Measurements from ENCODE around the gene SLC2A8.
A peak's percentile ranks its signal among the peaks of the same experiment; 100 is the strongest.

The SLC2A8 gene

GRCh38 chr9:127444283-127444920 lies 47.4 kb downstream of the SLC2A8 start:
- DNase-seq, result no peak

- no peak for DNase-seq
These were observed 48.2 kb downstream of the SLC2A8 start for GRCh38 chr9:127444921-127445850.

GRCh38 chr9:127445851-127446712 lies 49.1 kb downstream of the SLC2A8 start:
- no peak for DNase-seq

- DNase-seq, result no peak
These were observed 49.9 kb downstream of the SLC2A8 start for GRCh38 chr9:127446713-127447415.

GRCh38 chr9:127447416-127448111 lies 50.6 kb downstream of the SLC2A8 start:
- no peak for DNase-seq

GRCh38 chr9:127448112-127448805 lies 51.3 kb downstream of the SLC2A8 start:
- no peak for DNase-seq

GRCh38 chr9:127449332-127449966 lies 52.5 kb downstream of the SLC2A8 start:
- no peak for DNase-seq

GRCh38 chr9:127450243-127450760 lies 53.3 kb downstream of the SLC2A8 start:
- no peak for DNase-seq

GRCh38 chr9:127450830-127451607 lies 54.0 kb downstream of the SLC2A8 start, which contains the start of the genes LRSAM1 and RPL12:
TSS of gene LRSAM1 (plus strand) at chr9:127451510. CDS start at chr9:127454528, 3,018 bp downstream.
TSS of gene RPL12 (minus strand) at chr9:127451406. CDS start at chr9:127451317, 89 bp downstream.
- DNase-seq, result peak; percentile 97

GRCh38 chr9:127451608-127451857 lies 54.6 kb downstream of the SLC2A8 start:
- DNase-seq, result no peak

GRCh38 chr9:127451858-127452656 lies 55.1 kb downstream of the SLC2A8 start:
- peak; percentile 72 for DNase-seq

GRCh38 chr9:127452691-127453090 lies 55.7 kb downstream of the SLC2A8 start:
- DNase-seq, result no peak

GRCh38 chr9:127455324-127455992 lies 58.5 kb downstream of the SLC2A8 start:
- DNase-seq, result no peak

- no peak for DNase-seq
These were observed 60.4 kb downstream of the SLC2A8 start for GRCh38 chr9:127457191-127457878.

Data from islet precursor cell (in vitro differentiated cells).